Measurements from ENCODE around the gene WRAP73.

WRAP73 gene

GRCh38 chr1:3672971-3673361 lies 23.1 kb upstream of the WRAP73 start:
- TF ChIP-seq POLR2AphosphoS5 (IDR thresholded peaks at IDR 0.05; ENCODE audit: low read depth, low read length) (no peak; the same call in 1 of the 2 replicates), TAF1 (IDR thresholded peaks at IDR 0.05; ENCODE audit: borderline replicate concordance, low read depth, low read length) (no peak), POLR2A (IDR thresholded peaks at IDR 0.05; ENCODE audit: low read depth, low read length) (no peak; the same call in none of the 2 replicates)
- no peak for DNase-seq (ENCODE audit: insufficient read length)
- FAIRE-seq = no peak

DNA sequence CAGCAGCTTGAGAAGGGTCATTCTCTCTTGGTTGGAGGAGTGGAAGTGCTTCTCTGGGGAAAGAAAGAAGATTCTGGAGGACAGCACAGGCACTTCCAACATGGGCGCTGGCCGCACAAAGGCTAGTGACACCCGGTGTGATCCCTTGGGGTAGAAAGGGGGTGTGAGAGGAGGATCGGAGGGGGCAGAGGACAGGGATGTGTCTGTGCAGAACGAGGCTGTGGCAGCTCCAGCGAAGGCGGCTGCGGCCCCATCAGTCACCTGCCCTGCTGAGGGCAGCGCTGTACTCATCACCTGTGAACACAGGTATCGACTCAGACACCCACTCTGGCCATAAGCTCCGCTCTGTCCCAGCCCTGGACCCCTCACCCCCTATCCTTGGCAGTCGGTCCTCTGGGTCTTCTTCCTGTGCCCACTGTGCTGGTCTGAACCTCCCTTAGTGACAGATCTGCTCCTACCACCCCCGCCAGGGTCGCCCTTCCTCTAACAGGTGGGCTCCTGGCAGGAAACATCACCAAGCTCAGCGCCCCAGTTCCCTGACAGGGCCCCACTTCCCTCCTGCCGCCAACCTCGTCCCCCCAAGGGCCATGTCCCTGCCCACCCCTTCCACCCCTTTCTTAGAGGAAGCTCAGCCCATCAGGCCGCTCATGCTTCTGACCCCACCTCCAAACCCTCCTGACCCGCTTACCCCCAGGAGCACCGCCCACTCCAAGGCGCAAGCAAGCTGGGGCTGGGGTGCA lies 22.5 kb upstream of the WRAP73 start:
- FAIRE-seq = peak; percentile 17

DNA sequence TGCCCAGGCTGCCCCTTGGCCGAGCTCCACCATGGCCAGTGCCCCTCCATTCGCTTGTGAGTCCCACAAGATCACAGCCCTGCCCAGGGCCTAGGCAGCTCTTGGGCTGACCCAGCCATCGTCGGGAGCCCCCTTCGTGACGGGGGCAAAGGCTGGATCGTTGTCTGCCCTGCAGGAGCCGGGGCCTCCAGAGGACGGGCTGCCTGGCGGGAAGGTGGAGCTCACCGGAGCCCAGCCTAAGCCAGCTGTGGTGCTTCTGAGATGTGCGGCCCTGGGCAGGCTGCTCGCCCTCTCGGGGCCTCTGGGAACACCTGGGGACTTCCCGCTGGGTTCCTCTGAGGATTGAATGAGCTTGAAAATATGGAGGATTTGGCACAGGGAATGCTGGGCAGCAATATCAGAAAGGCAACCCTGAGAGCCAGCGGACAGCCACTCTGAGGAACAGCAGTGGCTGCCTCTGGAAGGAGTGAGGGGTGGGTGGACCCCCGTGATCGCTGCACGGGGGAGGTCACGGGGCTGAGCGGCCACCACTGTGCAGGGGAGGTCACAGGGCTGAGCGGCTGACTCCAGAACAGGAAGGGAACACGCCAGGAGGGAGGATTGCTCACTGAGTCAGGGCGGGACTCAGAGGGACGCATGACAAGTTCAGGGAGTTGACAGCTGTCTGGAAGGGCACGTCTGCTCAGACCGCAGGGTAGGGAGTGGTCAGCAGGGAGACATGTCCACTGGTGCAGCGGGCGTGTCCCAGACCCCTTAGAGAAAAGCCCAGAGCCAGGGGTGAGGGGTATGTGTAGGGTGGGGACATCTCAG lies 21.7 kb upstream of the WRAP73 start:
- no peak for DNase-seq (ENCODE audit: insufficient read length)
- FAIRE-seq = peak; percentile 14
- no peak for TF ChIP-seq POLR2A (IDR thresholded peaks at IDR 0.05; ENCODE audit: low read depth, low read length)
- TF ChIP-seq POLR2AphosphoS5 (IDR thresholded peaks at IDR 0.05; ENCODE audit: low read depth, low read length) = no peak
- no peak for TF ChIP-seq TAF1 (IDR thresholded peaks at IDR 0.05; ENCODE audit: borderline replicate concordance, low read depth, low read length)

More for the DNA sequence above, 22.5 kb upstream of the WRAP73 start:
- DNase-seq (ENCODE audit: insufficient read length) = no peak
- TF ChIP-seq TAF1 (IDR thresholded peaks at IDR 0.05; ENCODE audit: borderline replicate concordance, low read depth, low read length) (no peak), POLR2AphosphoS5 (IDR thresholded peaks at IDR 0.05; ENCODE audit: low read depth, low read length) (no peak), POLR2A (IDR thresholded peaks at IDR 0.05; ENCODE audit: low read depth, low read length) (no peak)

DNA sequence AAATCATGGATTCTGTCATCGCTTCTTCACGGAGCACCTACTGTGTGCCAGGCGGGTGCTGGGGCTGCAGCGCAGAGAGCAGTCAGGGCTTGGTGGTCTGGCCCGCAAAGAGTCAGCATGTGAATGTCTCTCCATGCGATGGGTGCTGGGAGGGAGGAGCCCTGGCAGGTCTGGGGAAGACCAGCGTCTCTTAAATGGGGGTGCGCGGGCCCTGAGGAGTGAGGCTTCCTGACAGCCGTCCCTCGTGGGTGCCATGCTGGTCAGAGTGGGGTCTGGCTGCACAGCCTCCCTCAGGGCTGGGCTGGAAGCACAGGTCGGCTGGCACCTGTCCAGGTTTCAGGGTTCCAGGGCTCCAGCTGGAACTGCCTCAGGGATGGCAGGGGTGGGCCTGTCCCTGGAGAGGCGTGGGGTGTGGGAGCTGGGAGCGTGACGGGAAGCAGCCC lies 20.9 kb upstream of the WRAP73 start:
- FAIRE-seq = no peak

DNA sequence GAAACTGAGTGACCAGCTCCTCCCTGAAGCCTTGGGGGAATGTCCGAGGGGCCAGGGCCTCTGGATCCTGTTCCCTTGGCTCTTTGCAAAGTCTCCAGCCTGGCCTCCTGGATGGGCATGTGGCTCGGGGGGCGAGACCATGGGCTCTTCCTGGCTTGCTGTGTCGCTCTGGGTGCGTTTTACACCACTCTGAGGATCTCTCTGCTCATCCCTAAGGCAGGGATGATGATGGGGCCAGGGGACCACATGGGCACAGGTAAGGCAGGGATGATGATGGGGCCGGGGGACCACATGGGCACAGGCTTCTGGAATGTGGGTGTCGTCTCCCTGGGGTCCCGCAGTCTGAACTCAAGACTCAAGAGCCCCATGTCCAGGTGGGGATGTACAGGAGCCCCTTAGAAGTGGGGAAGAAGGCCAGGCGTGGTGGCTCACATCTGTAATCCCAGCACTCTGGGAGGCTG lies 20.1 kb upstream of the WRAP73 start:
- TF ChIP-seq POLR2A (IDR thresholded peaks at IDR 0.05; ENCODE audit: low read depth, low read length) (no peak), POLR2AphosphoS5 (IDR thresholded peaks at IDR 0.05; ENCODE audit: low read depth, low read length) (no peak), TAF1 (IDR thresholded peaks at IDR 0.05; ENCODE audit: borderline replicate concordance, low read depth, low read length) (no peak)
- no peak for FAIRE-seq
- no peak for DNase-seq (ENCODE audit: insufficient read length)

More for the DNA sequence above, 20.9 kb upstream of the WRAP73 start:
- TF ChIP-seq POLR2AphosphoS5 (IDR thresholded peaks at IDR 0.05; ENCODE audit: low read depth, low read length) (no peak), POLR2A (IDR thresholded peaks at IDR 0.05; ENCODE audit: low read depth, low read length) (no peak), TAF1 (IDR thresholded peaks at IDR 0.05; ENCODE audit: borderline replicate concordance, low read depth, low read length) (no peak)
- DNase-seq (ENCODE audit: insufficient read length) = no peak

GRCh38 chr1:3669421-3669821 lies 19.5 kb upstream of the WRAP73 start:
- no peak for TF ChIP-seq POLR2AphosphoS5 (IDR thresholded peaks at IDR 0.05; ENCODE audit: low read depth, low read length)
- TF ChIP-seq TAF1 (IDR thresholded peaks at IDR 0.05; ENCODE audit: borderline replicate concordance, low read depth, low read length) = no peak
- TF ChIP-seq POLR2A (IDR thresholded peaks at IDR 0.05; ENCODE audit: low read depth, low read length) = no peak
- no peak for DNase-seq (ENCODE audit: insufficient read length)
- no peak for FAIRE-seq

DNA sequence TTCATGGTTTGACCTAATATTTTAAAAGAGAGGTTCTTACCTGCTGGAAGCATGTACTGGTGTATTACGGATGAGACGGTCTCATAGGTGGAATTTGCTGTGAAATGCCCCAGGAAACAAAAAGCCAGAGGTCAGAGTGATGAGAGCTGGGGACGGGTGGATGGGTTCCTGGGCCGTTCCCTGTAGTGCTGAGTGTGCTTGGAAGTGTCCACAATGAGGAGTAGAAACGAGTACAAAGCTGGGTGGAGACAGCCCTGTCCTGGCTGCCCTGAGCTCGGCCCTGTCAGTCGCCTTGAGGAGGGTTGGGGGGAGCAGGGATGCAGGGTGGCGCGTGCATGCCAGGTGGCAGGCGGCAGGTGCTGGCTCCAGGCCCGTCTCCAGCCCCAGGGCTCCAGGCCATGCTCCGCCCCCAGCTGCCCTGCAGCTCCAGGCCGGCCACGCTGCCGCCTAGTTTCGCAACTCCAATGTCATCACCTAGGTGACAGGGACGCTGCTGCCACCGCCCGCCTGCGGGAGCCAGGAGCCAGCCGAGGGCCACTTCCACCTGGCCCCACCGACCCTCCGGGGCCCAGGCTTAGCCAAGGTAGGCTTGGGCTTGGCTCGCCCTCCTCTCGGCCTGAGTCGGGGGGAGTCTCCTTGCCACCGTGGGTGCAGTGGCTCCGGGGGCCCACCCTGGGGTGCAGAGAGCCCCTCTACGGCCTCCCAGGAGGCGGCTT lies 18.8 kb upstream of the WRAP73 start:
- no peak for DNase-seq (ENCODE audit: insufficient read length)
- TF ChIP-seq TAF1 (IDR thresholded peaks at IDR 0.05; ENCODE audit: borderline replicate concordance, low read depth, low read length) (no peak), POLR2AphosphoS5 (IDR thresholded peaks at IDR 0.05; ENCODE audit: low read depth, low read length) (no peak), POLR2A (IDR thresholded peaks at IDR 0.05; ENCODE audit: low read depth, low read length) (no peak)
- no peak for FAIRE-seq

DNA sequence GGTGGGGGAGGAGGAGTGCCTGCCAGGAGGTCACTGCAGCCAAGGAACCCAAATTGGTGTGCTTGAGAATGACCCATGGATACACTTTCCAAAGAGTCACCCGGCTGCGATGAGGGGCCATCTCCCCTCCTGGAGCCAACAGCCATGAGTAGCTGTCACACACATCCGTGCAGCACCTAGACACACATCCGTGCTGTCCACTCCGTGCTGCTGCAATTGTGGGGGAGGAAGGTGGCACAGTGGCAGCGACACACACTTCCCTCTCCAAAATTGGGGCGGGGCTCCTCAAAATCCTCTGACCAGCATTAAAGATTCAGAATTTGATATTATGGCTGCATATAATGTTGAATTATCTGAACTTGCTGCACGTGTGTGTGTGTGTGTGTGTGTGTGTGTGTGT lies 18.2 kb upstream of the WRAP73 start:
- FAIRE-seq = no peak
- no peak for DNase-seq (ENCODE audit: insufficient read length)
- TF ChIP-seq POLR2A (IDR thresholded peaks at IDR 0.05; ENCODE audit: low read depth, low read length) = no peak
- no peak for TF ChIP-seq POLR2AphosphoS5 (IDR thresholded peaks at IDR 0.05; ENCODE audit: low read depth, low read length)
- TF ChIP-seq TAF1 (IDR thresholded peaks at IDR 0.05; ENCODE audit: borderline replicate concordance, low read depth, low read length) = no peak

- FAIRE-seq (peak; percentile 94), DNase-seq (ENCODE audit: insufficient read length) (no peak)
- 0 out of 2 replicates have a peak, but pooled peaks have one; percentile 4 for TF ChIP-seq POLR2A (IDR thresholded peaks at IDR 0.05; ENCODE audit: low read depth, low read length)
- no peak for TF ChIP-seq TAF1 (IDR thresholded peaks at IDR 0.05; ENCODE audit: borderline replicate concordance, low read depth, low read length)
- no peak for TF ChIP-seq POLR2AphosphoS5 (IDR thresholded peaks at IDR 0.05; ENCODE audit: low read depth, low read length)
Measured at GRCh38 chr1:3664700-3665375, 14.9 kb upstream of the WRAP73 start.

- TF ChIP-seq POLR2AphosphoS5 (IDR thresholded peaks at IDR 0.05; ENCODE audit: low read depth, low read length) = no peak
- no peak for DNase-seq (ENCODE audit: insufficient read length)
- FAIRE-seq = no peak
Measured at GRCh38 chr1:3663999-3664699, 14.2 kb upstream of the WRAP73 start.
